ENCODE data around the gene SEMG2.

SEMG2 gene

GRCh38 chr20:45206725-45207124, 14.4 kb upstream of the SEMG2 start, which contains the start of gene SEMG1:
TSS of gene SEMG1 (plus strand) at chr20:45207033. CDS start at chr20:45207054, 21 bp downstream.
- in situ Hi-C loops (cut with HindIII; ENCODE audit: low sequenced_read_pairs): no loop called here
- DNase-seq (ENCODE audit: low read depth): no peak
- no peak for TF ChIP-seq CTCF (IDR thresholded peaks at IDR 0.05; ENCODE audit: low read depth, low read length, missing control alignments)
- no peak within 1 kb of the TSS for H3K4me3 ChIP-seq (ENCODE audit: low read depth, low read length)

GRCh38 chr20:45209924-45210323, 11.2 kb upstream of the SEMG2 start:
- H3K4me3 ChIP-seq (ENCODE audit: low read depth, low read length): no peak overlapping the region
- in situ Hi-C loops (cut with HindIII; ENCODE audit: low sequenced_read_pairs): no loop called here
- DNase-seq (ENCODE audit: low read depth): no peak
- TF ChIP-seq CTCF (IDR thresholded peaks at IDR 0.05; ENCODE audit: low read depth, low read length, missing control alignments): no peak

GRCh38 chr20:45211569-45212474, 9.4 kb upstream of the SEMG2 start:
- in situ Hi-C loops (cut with HindIII; ENCODE audit: low sequenced_read_pairs): no loop called here
- DNase-seq (ENCODE audit: low read depth): no peak
- H3K4me3 ChIP-seq (ENCODE audit: low read depth, low read length): no peak overlapping the region
- no peak for TF ChIP-seq CTCF (IDR thresholded peaks at IDR 0.05; ENCODE audit: low read depth, low read length, missing control alignments)

- TF ChIP-seq CTCF (IDR thresholded peaks at IDR 0.05; ENCODE audit: low read depth, low read length, missing control alignments): no peak
- in situ Hi-C loops (cut with HindIII; ENCODE audit: low sequenced_read_pairs): no loop called here
- no peak overlapping the region for H3K4me3 ChIP-seq (ENCODE audit: low read depth, low read length)
- DNase-seq (ENCODE audit: low read depth): no peak
Observed at GRCh38 chr20:45212836-45213235, 8.3 kb upstream of the SEMG2 start.

GRCh38 chr20:45218124-45218523, 3.0 kb upstream of the SEMG2 start:
- no peak for DNase-seq (ENCODE audit: low read depth)
- no peak overlapping the region for H3K4me3 ChIP-seq (ENCODE audit: low read depth, low read length)
- in situ Hi-C loops (cut with HindIII; ENCODE audit: low sequenced_read_pairs): no loop called here
- no peak for TF ChIP-seq CTCF (IDR thresholded peaks at IDR 0.05; ENCODE audit: low read depth, low read length, missing control alignments)

- TF ChIP-seq CTCF (IDR thresholded peaks at IDR 0.05; ENCODE audit: low read depth, low read length, missing control alignments): no peak
- H3K4me3 ChIP-seq (ENCODE audit: low read depth, low read length): no peak overlapping the region
- no peak for DNase-seq (ENCODE audit: low read depth)
- in situ Hi-C loops (cut with HindIII; ENCODE audit: low sequenced_read_pairs): no loop called here
Observed at GRCh38 chr20:45218636-45219035, 2.5 kb upstream of the SEMG2 start.

Measured in astrocyte of the cerebellum (primary cell).